Gastrocnemius medialis (tissue), 4 donors: ENCODE data around the gene B4GALNT1.

ENCODE experiments used
- CTCF ChIP-seq, 5 experiments: fragments of 450-650 bp in 3 of 5; fragments of 200-600 bp in 2 of 5; sonication (generic) in 2 of 5; IDR thresholded peaks in 4 of 5; conservative IDR thresholded peaks in 1 of 5; 1 replicate in 4 of 5; 2 replicates in 1 of 5; pipeline ENCODE4 v1.5.1; 2016 to 2019; ENCODE audit warnings: antibody characterized with exemption in 5 of 5, mild to moderate bottlenecking in 3 of 5, moderate library complexity in 3 of 5
- POLR2A ChIP-seq, 2 donors: fragments of 450-650 bp; IDR thresholded peaks; one replicate each; pipeline ENCODE4 v1.6.1; 2017; ENCODE audit warnings: antibody characterized with exemption in 2 of 2, mild to moderate bottlenecking in 2 of 2, moderate library complexity in 2 of 2

- TF ChIP-seq POLR2A (IDR thresholded peaks at IDR 0.05) (no peak), CTCF (IDR thresholded peaks at IDR 0.05 in 4 of 5, conservative IDR thresholded peaks at IDR 0.05 in 1 of 5) (no peak)
Measured at GRCh38 chr12:57600395-57600794, 32.6 kb downstream of the B4GALNT1 start.
